NK-92 treated with Interleukin-12 subunit alpha and Interleukin-12 subunit beta, amount 100 ng/mL, for 24 hours (cell line): ENCODE results near the gene SCYL1.

Experiments used
- DNase-seq: peaks from one replicate; lab custom pipeline; 2025; lab: John Stamatoyannopoulos, UW

The SCYL1 gene

GRCh38 chr11:65571420-65571819, 46.5 kb downstream of the SCYL1 start:
- DNase-seq, result no peak

GRCh38 chr11:65571940-65572339, 47.1 kb downstream of the SCYL1 start:
- DNase-seq, result no peak

- peak; percentile 82 for DNase-seq
Measured at GRCh38 chr11:65572356-65573051, 47.6 kb downstream of the SCYL1 start, which contains the start of gene FAM89B. Gene FAM89B (plus strand): TSS chr11:65572538. CDS start chr11:65572670, 132 bp downstream.

GRCh38 chr11:65573391-65574079, 48.7 kb downstream of the SCYL1 start:
- no peak for DNase-seq

GRCh38 chr11:65574109-65574810, 49.4 kb downstream of the SCYL1 start:
- DNase-seq, result peak; percentile 91

GRCh38 chr11:65574811-65575567, 50.1 kb downstream of the SCYL1 start:
- DNase-seq, result no peak

- peak; percentile 75 for DNase-seq
Measured at GRCh38 chr11:65575568-65576231, 50.8 kb downstream of the SCYL1 start, which contains the start of gene EHBP1L1. Gene EHBP1L1 (plus strand): TSS chr11:65576053. CDS start chr11:65576303, 250 bp downstream.

- DNase-seq, result no peak
Measured at GRCh38 chr11:65576232-65576866, 51.5 kb downstream of the SCYL1 start.

GRCh38 chr11:65576867-65577755, 52.2 kb downstream of the SCYL1 start:
- peak; percentile 30 for DNase-seq

- DNase-seq, result no peak
Measured at GRCh38 chr11:65577756-65578109, 52.9 kb downstream of the SCYL1 start.

GRCh38 chr11:65578134-65578533, 53.3 kb downstream of the SCYL1 start:
- DNase-seq, result no peak

GRCh38 chr11:65578667-65579066, 53.8 kb downstream of the SCYL1 start:
- no peak for DNase-seq

GRCh38 chr11:65579291-65579690, 54.4 kb downstream of the SCYL1 start:
- no peak for DNase-seq

- no peak for DNase-seq
Measured at GRCh38 chr11:65580031-65580692, 55.3 kb downstream of the SCYL1 start.

- no peak for DNase-seq
Measured at GRCh38 chr11:65580756-65581155, 55.9 kb downstream of the SCYL1 start.

GRCh38 chr11:65581928-65582327, 57.0 kb downstream of the SCYL1 start:
- no peak for DNase-seq

GRCh38 chr11:65583589-65583988, 58.7 kb downstream of the SCYL1 start:
- no peak for DNase-seq

GRCh38 chr11:65584106-65584505, 59.2 kb downstream of the SCYL1 start:
- no peak for DNase-seq

- DNase-seq, result no peak
Measured at GRCh38 chr11:65584723-65585171, 59.9 kb downstream of the SCYL1 start.
